T-helper 17 cell (primary cell): Measurements from ENCODE around the gene CPXM1. TPM values are rescaled to one million over a fixed set of nuclear protein-coding genes. Genes with fewer than 3 reads are reported as not detected.

Source experiments
- ATAC-seq: fragments of 150-1000 bp; cut with Tn5 transposase; 2 replicates; pipeline ENCODE4 v1.10.0; 2021; ENCODE audit warnings: mild to moderate bottlenecking, moderate library complexity
- DNase-seq, 3 donors: peaks; one replicate each; pipeline versions ENCODE4 v3.0.0 to v3.0.0-alpha.2; 2020 to 2021
- H3K9me3 ChIP-seq: one replicate; pipeline ENCODE4 v1.7.0; 2013; ENCODE audit warnings: low read length, mild to moderate bottlenecking; ENCODE audit not compliant: control insufficient read depth, poor library complexity, severe bottlenecking
- H3K27ac Mint-ChIP-seq: one replicate; pipeline ENCODE4 v1.8.0; 2022; ENCODE audit warnings: mild to moderate bottlenecking, moderate library complexity, mixed read lengths
- H3K27me3 Mint-ChIP-seq: one replicate; pipeline ENCODE4 v1.8.0; 2022; ENCODE audit warnings: mixed read lengths
- H3K36me3 Mint-ChIP-seq: one replicate; pipeline ENCODE4 v1.8.0; 2022; ENCODE audit warnings: low read depth, mixed read lengths
- H3K4me1 Mint-ChIP-seq: one replicate; pipeline ENCODE4 v1.8.0; 2022; ENCODE audit warnings: mild to moderate bottlenecking, mixed read lengths
- H3K4me3 Mint-ChIP-seq: one replicate; pipeline ENCODE4 v1.8.0; 2022; ENCODE audit warnings: mild to moderate bottlenecking, moderate library complexity, mixed read lengths
- total RNA-seq, 4 donors: library from RNA in 2 of 4; stranded (reverse) in 2 of 4; gene quantifications; one replicate each; pipeline ENCODE4 v1.2.3 and lab custom pipeline; 2022 to 2026

Gene CPXM1
- total RNA-seq, 2 donors from 2014 or later: 0.12 to 0.23 TPM

- DNase-seq: no peak
- Mint-ChIP-seq H3K27ac (no peak overlapping the region), H3K4me3 (no peak overlapping the region), H3K27me3 (peaks cover 18% of the 10 kb centered on the region), H3K4me1 (peaks cover 2% of the 10 kb centered on the region), H3K36me3 (peaks cover 4% of the 10 kb centered on the region)
- no peaks in the 10 kb centered on the region for H3K9me3 ChIP-seq
- ATAC-seq: no peak
Observed at GRCh38 chr20:2761885-2762284, 38.5 kb downstream of the CPXM1 start.

GRCh38 chr20:2760952-2761305, 39.5 kb downstream of the CPXM1 start:
- peaks cover 27% of the 10 kb centered on the region for H3K27me3 Mint-ChIP-seq
- peaks cover 4% of the 10 kb centered on the region for H3K36me3 Mint-ChIP-seq
- no peak for DNase-seq
- H3K27ac Mint-ChIP-seq: no peak overlapping the region
- H3K9me3 ChIP-seq: no peaks in the 10 kb centered on the region
- peaks cover 5% of the 10 kb centered on the region for H3K4me1 Mint-ChIP-seq
- no peak overlapping the region for H3K4me3 Mint-ChIP-seq
- ATAC-seq: no peak

- H3K27ac Mint-ChIP-seq: no peak overlapping the region
- peaks cover 4% of the 10 kb centered on the region for H3K36me3 Mint-ChIP-seq
Observed at GRCh38 chr20:2760297-2760951, 40.0 kb downstream of the CPXM1 start.

GRCh38 chr20:2759603-2760296, 40.7 kb downstream of the CPXM1 start:
- no peaks in the 10 kb centered on the region for H3K9me3 ChIP-seq

More at GRCh38 chr20:2760297-2760951, 40.0 kb downstream of the CPXM1 start:
- H3K4me3 Mint-ChIP-seq: no peak overlapping the region
- H3K27me3 Mint-ChIP-seq: peaks cover 27% of the 10 kb centered on the region
- DNase-seq (no peak), ATAC-seq (no peak)
- no peaks in the 10 kb centered on the region for H3K9me3 ChIP-seq
- peaks cover 5% of the 10 kb centered on the region for H3K4me1 Mint-ChIP-seq

GRCh38 chr20:2759143-2759542, 41.3 kb downstream of the CPXM1 start:
- Mint-ChIP-seq H3K4me1 (peaks cover 6% of the 10 kb centered on the region), H3K4me3 (no peak overlapping the region), H3K27me3 (peaks cover 27% of the 10 kb centered on the region), H3K27ac (no peak overlapping the region), H3K36me3 (peaks cover 4% of the 10 kb centered on the region)
- H3K9me3 ChIP-seq: no peaks in the 10 kb centered on the region
- no peak for DNase-seq
- no peak for ATAC-seq

More at GRCh38 chr20:2759603-2760296, 40.7 kb downstream of the CPXM1 start:
- Mint-ChIP-seq H3K36me3 (peaks cover 4% of the 10 kb centered on the region), H3K27me3 (peaks cover 27% of the 10 kb centered on the region), H3K4me3 (no peak overlapping the region), H3K4me1 (peaks cover 5% of the 10 kb centered on the region), H3K27ac (no peak overlapping the region)
- DNase-seq (no peak), ATAC-seq (no peak)

- Mint-ChIP-seq H3K4me3 (no peak overlapping the region), H3K27ac (no peak overlapping the region), H3K27me3 (peaks cover 33% of the 10 kb centered on the region), H3K36me3 (peaks cover 4% of the 10 kb centered on the region), H3K4me1 (peaks cover 16% of the 10 kb centered on the region)
- no peak for ATAC-seq
- no peak for DNase-seq
- H3K9me3 ChIP-seq: no peaks in the 10 kb centered on the region
Observed at GRCh38 chr20:2757969-2758368, 42.5 kb downstream of the CPXM1 start.

GRCh38 chr20:2757001-2757400, 43.4 kb downstream of the CPXM1 start:
- Mint-ChIP-seq H3K4me1 (peaks cover 19% of the 10 kb centered on the region), H3K27ac (no peak overlapping the region), H3K27me3 (peaks cover 33% of the 10 kb centered on the region), H3K4me3 (peak overlapping the region; percentile 12), H3K36me3 (peaks cover 4% of the 10 kb centered on the region)
- ATAC-seq (no peak), DNase-seq (no peak)
- no peaks in the 10 kb centered on the region for H3K9me3 ChIP-seq

GRCh38 chr20:2756056-2756611, 44.3 kb downstream of the CPXM1 start:
- Mint-ChIP-seq H3K27me3 (peaks cover 31% of the 10 kb centered on the region), H3K27ac (no peak overlapping the region), H3K4me3 (no peak overlapping the region), H3K36me3 (peaks cover 4% of the 10 kb centered on the region), H3K4me1 (peaks cover 19% of the 10 kb centered on the region)
- no peak for DNase-seq
- no peak for ATAC-seq
- no peaks in the 10 kb centered on the region for H3K9me3 ChIP-seq

GRCh38 chr20:2755451-2756055, 44.9 kb downstream of the CPXM1 start:
- H3K27me3 Mint-ChIP-seq: peaks cover 26% of the 10 kb centered on the region
- H3K36me3 Mint-ChIP-seq: no peaks in the 10 kb centered on the region
- no peak overlapping the region for H3K27ac Mint-ChIP-seq
- DNase-seq (no peak), ATAC-seq (no peak)
- peaks cover 22% of the 10 kb centered on the region for H3K4me1 Mint-ChIP-seq
- H3K9me3 ChIP-seq: no peaks in the 10 kb centered on the region
- no peak overlapping the region for H3K4me3 Mint-ChIP-seq

GRCh38 chr20:2754424-2754823, 46.0 kb downstream of the CPXM1 start:
- Mint-ChIP-seq H3K27me3 (peaks cover 20% of the 10 kb centered on the region), H3K4me3 (no peak overlapping the region)

GRCh38 chr20:2753461-2754040, 46.9 kb downstream of the CPXM1 start:
- H3K4me3 Mint-ChIP-seq: peak overlapping the region; percentile 89
- H3K27me3 Mint-ChIP-seq: peaks cover 16% of the 10 kb centered on the region
- DNase-seq: no peak
- no peaks in the 10 kb centered on the region for H3K9me3 ChIP-seq
- ATAC-seq: no peak
- no peaks in the 10 kb centered on the region for H3K36me3 Mint-ChIP-seq
- peak overlapping the region; percentile 47 for H3K27ac Mint-ChIP-seq
- peaks cover 27% of the 10 kb centered on the region for H3K4me1 Mint-ChIP-seq

More at GRCh38 chr20:2754424-2754823, 46.0 kb downstream of the CPXM1 start:
- no peak for ATAC-seq
- Mint-ChIP-seq H3K27ac (no peak overlapping the region), H3K4me1 (peaks cover 27% of the 10 kb centered on the region), H3K36me3 (no peaks in the 10 kb centered on the region)
- no peak for DNase-seq
- no peaks in the 10 kb centered on the region for H3K9me3 ChIP-seq

GRCh38 chr20:2752567-2753460, 47.6 kb downstream of the CPXM1 start:
- no peaks in the 10 kb centered on the region for H3K9me3 ChIP-seq
- DNase-seq (peak; percentile 30 to 39 (median 31)), ATAC-seq (peak; percentile 33)
- peak overlapping the region; percentile 47 for H3K27ac Mint-ChIP-seq
- H3K4me3 Mint-ChIP-seq: peak overlapping the region; percentile 89
- H3K4me1 Mint-ChIP-seq: peaks cover 28% of the 10 kb centered on the region
- peaks cover 16% of the 10 kb centered on the region for H3K27me3 Mint-ChIP-seq
- no peaks in the 10 kb centered on the region for H3K36me3 Mint-ChIP-seq
